Stimulated activated naive B cell treated with anti-CD40 and anti-IgM and Interleukin-4, amounts not matched to agents 10 μg/mL and 1 μg/mL and 100 μg/mL, for 72 hours (primary cell): ENCODE measurements around the gene SEPHS1.
A peak's percentile ranks its signal among the peaks of the same experiment; 100 is the strongest.
"Not testable (repeated sequence)": the region's sequence is repeated elsewhere in the genome, so short reads cannot be mapped to it uniquely, and the experiment has no call there.

Experiments used
- ATAC-seq, 2 donors: fragments of 150-1000 bp; cut with Tn5 transposase; replicated peaks; 2 replicates each; pipeline ENCODE4 v1.10.0; 2021; ENCODE audit warnings: moderate library complexity in 1 of 2
- DNase-seq: peaks from one replicate; pipeline ENCODE4 v3.0.0; 2021
- H3K27ac Mint-ChIP-seq: one replicate; pipeline ENCODE4 v1.8.0; 2022; ENCODE audit warnings: mild to moderate bottlenecking, mixed read lengths
- H3K27me3 Mint-ChIP-seq, 2 donors: one replicate each; pipeline ENCODE4 v1.8.0; 2022; ENCODE audit warnings: mixed read lengths in 2 of 2
- H3K36me3 Mint-ChIP-seq, 2 donors: one replicate each; pipeline ENCODE4 v1.8.0; 2022; ENCODE audit warnings: mixed read lengths in 2 of 2, mild to moderate bottlenecking in 1 of 2
- H3K4me1 Mint-ChIP-seq, 2 donors: one replicate each; pipeline ENCODE4 v1.8.0; 2022; ENCODE audit warnings: mixed read lengths in 2 of 2, mild to moderate bottlenecking in 1 of 2
- H3K4me3 Mint-ChIP-seq, 2 donors: one replicate each; pipeline ENCODE4 v1.8.0; 2022; ENCODE audit warnings: mild to moderate bottlenecking in 2 of 2, mixed read lengths in 2 of 2, moderate library complexity in 1 of 2
- H3K9me3 Mint-ChIP-seq, 2 donors: one replicate each; pipeline ENCODE4 v1.8.0; 2022; ENCODE audit warnings: mixed read lengths in 2 of 2, mild to moderate bottlenecking in 1 of 2

Gene SEPHS1

DNA sequence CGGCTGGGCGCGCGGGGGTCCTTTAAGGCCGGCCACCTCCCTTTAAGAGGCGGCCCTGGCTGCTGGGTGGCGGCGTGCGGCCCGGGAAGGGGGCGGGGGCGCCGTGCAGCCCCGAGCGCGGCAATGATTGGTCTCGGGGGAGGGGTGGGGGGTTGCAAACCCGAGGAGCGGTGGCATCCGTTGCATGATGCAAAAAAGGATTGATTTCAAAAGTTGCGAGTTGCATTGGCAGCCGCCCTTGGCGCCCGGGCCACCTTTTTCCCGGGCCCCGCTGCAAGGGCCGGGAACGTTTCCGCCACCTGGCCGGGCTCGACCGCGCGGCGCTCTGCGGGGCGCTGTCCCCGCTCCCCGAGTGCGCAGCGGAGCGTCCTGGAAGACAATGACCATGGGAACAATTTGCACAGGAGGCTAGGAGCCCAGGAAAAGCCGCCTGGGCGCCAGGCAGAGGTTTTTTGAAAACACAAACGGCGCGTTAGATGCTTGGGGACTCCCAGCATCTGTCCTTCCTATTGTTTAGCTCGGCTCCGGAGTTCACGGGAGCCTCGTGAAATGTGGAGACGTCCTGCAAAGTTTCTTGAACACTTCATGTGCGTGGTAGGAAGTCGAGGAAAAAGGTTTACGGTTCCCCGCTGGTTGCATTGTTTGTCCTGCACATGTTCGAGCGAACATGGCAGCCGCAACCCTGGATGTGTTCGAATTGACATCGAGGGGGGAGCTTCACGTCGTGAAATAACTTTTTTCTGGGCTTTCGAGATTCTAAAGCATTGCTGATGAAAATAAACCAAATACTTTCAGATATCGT is at the start of gene SEPHS1:
Gene SEPHS1 (minus strand): TSS at position 78 of the 802 bp plus-strand sequence. CDS start 3,343 bp downstream, outside the sequence.
- peak within 1 kb of the TSS; percentile 90 for H3K27ac Mint-ChIP-seq
- peaks cover 23 to 39% of the 10 kb centered on the region in 2 donors for H3K27me3 Mint-ChIP-seq
- DNase-seq (peak; percentile 60), ATAC-seq (peak; percentile 70 to 80)
- H3K4me3 Mint-ChIP-seq: peak within 1 kb of the TSS; percentile 83 to 89
- H3K9me3 Mint-ChIP-seq: no peaks in the 10 kb centered on the region
- H3K36me3 Mint-ChIP-seq: peaks cover 4 to 8% of the 10 kb centered on the region in 2 donors
- peaks cover 44 to 57% of the 10 kb centered on the region in 2 donors for H3K4me1 Mint-ChIP-seq

DNA sequence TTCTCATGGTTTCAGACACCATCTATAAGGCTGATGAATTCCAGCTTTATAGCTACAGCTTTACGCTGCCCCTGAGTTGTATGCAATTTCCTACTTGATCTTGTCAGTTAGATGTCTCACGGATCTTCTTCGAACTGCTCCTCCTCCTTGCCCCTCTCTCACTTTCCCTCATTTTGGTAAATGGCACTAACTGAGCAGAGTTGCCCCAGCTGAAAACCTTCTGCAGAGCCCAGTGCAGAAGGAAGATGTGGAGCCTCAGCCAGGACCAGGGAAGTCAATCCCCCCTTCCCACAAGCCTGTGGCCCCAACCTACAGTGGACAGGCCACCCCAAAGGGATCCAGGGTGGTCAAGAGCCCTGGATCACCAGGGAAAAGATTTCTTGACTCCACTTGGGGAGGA is 49.0 kb upstream of the SEPHS1 start:
- H3K4me1 Mint-ChIP-seq: no peaks in the 10 kb centered on the region
- DNase-seq: no peak
- no peak overlapping the region for H3K27ac Mint-ChIP-seq
- H3K27me3 Mint-ChIP-seq: peaks cover 23 to 34% of the 10 kb centered on the region in 2 donors
- peaks cover 4 to 6% of the 10 kb centered on the region in 2 donors for H3K9me3 Mint-ChIP-seq
- no peak overlapping the region for H3K4me3 Mint-ChIP-seq
- ATAC-seq: no peak
- peaks cover 0 to 2% of the 10 kb centered on the region in 2 donors for H3K36me3 Mint-ChIP-seq

DNA sequence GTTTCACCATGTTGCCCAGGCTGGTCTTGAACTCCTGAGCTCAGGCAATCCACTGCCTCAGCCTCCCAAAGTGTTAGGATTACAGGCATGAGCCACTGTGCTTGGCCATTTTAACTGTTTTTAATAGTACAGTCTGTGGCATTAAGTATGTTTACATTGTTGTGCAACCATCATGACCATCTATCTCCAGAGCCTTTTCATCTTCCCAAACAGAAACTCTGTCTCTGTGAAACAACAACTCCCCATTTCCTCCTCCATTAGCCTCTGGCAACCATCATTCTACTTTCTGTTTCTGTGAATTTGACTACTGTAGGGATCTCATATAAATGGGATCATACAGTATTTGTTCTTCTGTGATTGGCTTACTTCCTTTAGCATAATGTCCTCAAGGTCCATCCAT is 48.3 kb upstream of the SEPHS1 start:
- ATAC-seq: no peak
- H3K4me3 Mint-ChIP-seq: no peak overlapping the region
- peaks cover 4 to 6% of the 10 kb centered on the region in 2 donors for H3K9me3 Mint-ChIP-seq
- peaks cover 0 to 2% of the 10 kb centered on the region in 2 donors for H3K36me3 Mint-ChIP-seq
- no peak overlapping the region for H3K27ac Mint-ChIP-seq
- H3K4me1 Mint-ChIP-seq: no peaks in the 10 kb centered on the region
- no peak for DNase-seq
- H3K27me3 Mint-ChIP-seq: peaks cover 27 to 37% of the 10 kb centered on the region in 2 donors

DNA sequence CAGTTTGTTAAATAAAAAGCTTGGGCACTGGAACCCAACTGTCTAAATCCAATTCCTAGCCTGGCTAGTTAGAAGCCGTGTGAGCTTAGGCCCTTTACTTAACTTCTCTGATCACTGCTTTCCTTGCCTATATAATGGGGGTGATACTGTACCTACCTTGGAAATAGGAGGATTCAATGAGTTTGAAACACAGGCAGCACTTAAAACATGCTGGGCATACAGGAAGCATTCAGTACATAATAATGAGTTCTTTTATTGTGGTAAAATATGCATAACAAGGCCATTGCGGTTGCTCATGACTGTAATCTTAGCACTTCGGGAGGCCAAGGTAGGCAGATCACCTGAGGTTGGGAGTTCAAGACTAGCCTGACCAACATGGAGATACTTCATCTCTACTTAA is 47.4 kb upstream of the SEPHS1 start:
- peaks cover 0 to 3% of the 10 kb centered on the region in 2 donors for H3K4me1 Mint-ChIP-seq
- H3K36me3 Mint-ChIP-seq: peaks cover 0 to 2% of the 10 kb centered on the region in 2 donors
- peaks cover 22 to 29% of the 10 kb centered on the region in 2 donors for H3K27me3 Mint-ChIP-seq

GRCh38 chr10:13393640-13394039 is 45.5 kb upstream of the SEPHS1 start:
- no peak overlapping the region for H3K27ac Mint-ChIP-seq
- H3K9me3 Mint-ChIP-seq: peaks cover 2 to 4% of the 10 kb centered on the region in 2 donors
- H3K4me3 Mint-ChIP-seq: no peak overlapping the region
- H3K27me3 Mint-ChIP-seq: peaks cover 18 to 23% of the 10 kb centered on the region in 2 donors
- ATAC-seq (no peak), DNase-seq (no peak)
- no peaks in the 10 kb centered on the region for H3K36me3 Mint-ChIP-seq
- H3K4me1 Mint-ChIP-seq: peaks cover 0 to 3% of the 10 kb centered on the region in 2 donors

More for the DNA sequence above, 47.4 kb upstream of the SEPHS1 start:
- H3K27ac Mint-ChIP-seq: no peak overlapping the region
- DNase-seq (no peak), ATAC-seq (no peak)
- no peak overlapping the region for H3K4me3 Mint-ChIP-seq
- peaks cover 4 to 6% of the 10 kb centered on the region in 2 donors for H3K9me3 Mint-ChIP-seq

- Mint-ChIP-seq H3K27me3 (peaks cover 18 to 23% of the 10 kb centered on the region in 2 donors), H3K4me3 (no peak overlapping the region), H3K27ac (no peak overlapping the region), H3K9me3 (peaks cover 2 to 4% of the 10 kb centered on the region in 2 donors), H3K4me1 (peaks cover 0 to 3% of the 10 kb centered on the region in 2 donors), H3K36me3 (no peaks in the 10 kb centered on the region)
- DNase-seq (no peak), ATAC-seq (no peak)
These were observed 44.6 kb upstream of the SEPHS1 start for GRCh38 chr10:13392701-13393100.

DNA sequence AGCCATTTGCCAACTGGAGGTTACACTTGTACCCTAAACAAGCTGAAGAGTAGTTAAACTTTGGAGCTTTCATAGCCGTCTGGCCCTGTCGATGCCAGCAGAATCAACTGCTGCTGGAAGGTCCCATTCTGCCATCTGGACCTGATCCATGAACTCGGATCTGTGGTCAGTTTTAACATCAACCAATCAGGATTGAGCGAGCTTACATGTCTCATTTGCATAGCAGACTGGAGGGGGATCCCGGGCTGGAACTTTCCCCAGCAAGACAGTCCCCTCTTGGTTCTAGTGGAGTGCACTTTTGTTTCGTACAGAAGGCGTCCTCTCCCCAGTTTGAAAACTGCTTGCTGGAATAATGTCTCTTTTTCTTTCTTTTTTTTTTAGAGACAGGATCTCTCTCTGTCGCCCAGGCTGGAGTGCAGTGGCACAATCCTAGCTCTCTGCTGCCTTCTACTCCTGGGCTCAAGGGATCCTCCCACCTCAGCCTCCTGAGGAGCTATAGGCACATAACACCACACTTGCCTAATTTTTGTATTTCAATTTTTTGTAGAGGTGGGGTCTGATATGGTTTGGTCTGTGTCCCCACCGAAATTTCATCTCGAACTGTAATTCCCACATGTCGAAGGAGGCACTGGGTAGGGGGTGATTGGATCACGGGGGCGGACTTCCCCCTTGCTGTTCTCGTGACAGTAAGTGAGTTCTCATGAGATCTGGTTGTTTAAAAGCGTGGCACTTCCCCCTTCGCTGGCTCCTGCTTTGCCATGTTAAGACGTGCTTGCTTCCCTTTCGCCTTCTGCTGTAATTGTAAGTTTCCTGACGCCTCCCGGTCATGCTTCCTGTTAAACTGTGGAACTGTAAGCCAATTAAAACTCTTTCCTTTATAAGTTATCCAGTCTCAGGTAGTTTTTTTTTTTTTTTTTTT is 42.8 kb upstream of the SEPHS1 start:
- Mint-ChIP-seq H3K36me3 (no peaks in the 10 kb centered on the region), H3K9me3 (no peaks in the 10 kb centered on the region), H3K27ac (no peak overlapping the region), H3K4me1 (peaks cover 0 to 3% of the 10 kb centered on the region in 2 donors), H3K4me3 (peak overlapping the region in 1 of 2 donors; percentile 34), H3K27me3 (peaks cover 23% of the 10 kb centered on the region in 2 donors)
- ATAC-seq (peak in 1 of 2 donors; percentile 71), DNase-seq (peak; percentile 7)

GRCh38 chr10:13388478-13389230 is 40.6 kb upstream of the SEPHS1 start:
- Mint-ChIP-seq H3K36me3 (no peaks in the 10 kb centered on the region), H3K4me3 (no peak overlapping the region), H3K27me3 (peaks cover 19 to 27% of the 10 kb centered on the region in 2 donors), H3K27ac (no peak overlapping the region), H3K9me3 (no peaks in the 10 kb centered on the region), H3K4me1 (peaks cover 0 to 3% of the 10 kb centered on the region in 2 donors)
- no peak for ATAC-seq
- no peak for DNase-seq

DNA sequence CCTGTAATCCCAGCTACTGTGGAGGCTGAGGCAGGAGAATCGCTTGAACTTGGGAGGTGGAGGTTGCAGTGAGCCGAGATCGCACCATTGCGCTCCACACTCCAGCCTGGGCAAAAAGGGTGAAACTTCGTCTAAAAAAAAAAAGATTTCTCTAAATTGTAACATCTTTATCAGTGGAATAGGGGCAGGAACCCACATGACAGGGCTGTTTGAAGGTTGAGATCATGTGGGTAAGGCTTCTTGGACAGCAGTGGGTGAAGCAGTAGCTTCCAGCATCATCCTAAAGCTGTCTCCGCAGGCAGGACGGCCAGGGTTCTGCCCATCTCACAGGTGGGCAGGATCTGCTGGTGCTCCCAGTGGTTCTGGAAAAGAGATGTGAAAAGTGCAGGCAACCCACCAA is 37.9 kb upstream of the SEPHS1 start:
- Mint-ChIP-seq H3K36me3 (no peaks in the 10 kb centered on the region), H3K9me3 (no peaks in the 10 kb centered on the region), H3K27ac (no peak overlapping the region), H3K4me3 (no peak overlapping the region), H3K4me1 (peaks cover 9 to 11% of the 10 kb centered on the region in 2 donors), H3K27me3 (peaks cover 24 to 30% of the 10 kb centered on the region in 2 donors)
- DNase-seq (no peak), ATAC-seq (no peak)

DNA sequence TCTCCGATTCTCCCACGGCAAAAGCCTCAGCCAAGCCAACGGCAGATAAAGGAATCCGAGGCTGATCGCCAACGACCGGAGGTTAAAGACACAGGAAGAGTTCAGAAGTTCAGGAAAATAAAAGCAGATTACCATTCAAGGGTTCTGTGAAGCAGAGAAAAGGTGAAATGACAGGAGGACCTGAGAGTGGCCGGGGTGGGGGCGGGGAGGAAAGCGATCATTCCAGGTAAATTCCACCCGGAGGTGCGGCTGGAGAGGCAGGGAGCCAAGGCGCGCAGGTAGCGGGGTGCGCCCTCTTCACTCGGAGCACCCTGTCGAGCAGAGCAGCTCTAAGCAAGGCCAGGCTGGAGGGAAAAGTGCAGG is 35.3 kb upstream of the SEPHS1 start:
- DNase-seq (no peak), ATAC-seq (no peak)
- H3K27me3 Mint-ChIP-seq: peaks cover 25 to 46% of the 10 kb centered on the region in 2 donors
- H3K27ac Mint-ChIP-seq: no peak overlapping the region
- peaks cover 9 to 11% of the 10 kb centered on the region in 2 donors for H3K4me1 Mint-ChIP-seq
- H3K36me3 Mint-ChIP-seq: no peaks in the 10 kb centered on the region
- H3K4me3 Mint-ChIP-seq: peak overlapping the region; percentile 31 to 43
- H3K9me3 Mint-ChIP-seq: no peaks in the 10 kb centered on the region

DNA sequence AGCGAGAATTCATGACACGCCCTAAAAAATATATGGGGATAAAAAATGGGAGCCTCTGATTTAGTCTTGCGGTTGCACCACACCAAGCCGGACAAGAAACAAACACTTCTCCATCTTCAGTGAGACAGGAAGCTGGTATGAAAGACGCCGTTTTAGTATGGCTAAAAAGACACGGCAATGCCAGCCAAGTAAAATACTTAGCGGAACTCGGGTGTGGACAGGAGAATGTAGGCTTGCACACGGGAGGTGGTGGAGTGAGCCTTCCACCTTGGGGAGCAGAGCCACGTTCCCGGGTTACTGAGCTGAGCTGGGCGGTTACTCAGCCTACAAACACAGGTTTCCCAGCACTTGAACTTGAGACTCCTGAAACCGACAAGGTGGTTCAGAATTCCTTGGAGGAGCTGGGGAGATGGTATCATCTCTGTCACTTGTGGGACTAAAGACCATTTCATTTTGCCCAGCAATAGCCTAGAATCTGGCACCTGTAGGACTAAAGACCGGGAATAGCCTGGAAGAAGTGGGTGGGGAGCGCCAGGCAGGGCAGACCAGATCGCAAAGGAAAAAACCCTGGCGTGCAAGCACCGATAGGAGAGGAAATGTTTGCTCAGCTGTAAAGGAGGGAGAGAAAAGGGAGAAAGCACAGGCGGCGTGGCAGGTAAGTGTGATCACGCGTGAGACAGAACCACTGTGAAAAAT is 34.8 kb upstream of the SEPHS1 start:
- peak in 1 of 2 donors; percentile 21 for ATAC-seq
- peak overlapping the region; percentile 31 to 43 for H3K4me3 Mint-ChIP-seq
- no peak overlapping the region for H3K27ac Mint-ChIP-seq
- no peaks in the 10 kb centered on the region for H3K36me3 Mint-ChIP-seq
- DNase-seq: no peak
- peaks cover 27 to 46% of the 10 kb centered on the region in 2 donors for H3K27me3 Mint-ChIP-seq
- H3K4me1 Mint-ChIP-seq: peaks cover 9 to 11% of the 10 kb centered on the region in 2 donors
- no peaks in the 10 kb centered on the region for H3K9me3 Mint-ChIP-seq

GRCh38 chr10:13379061-13379460 is 31.0 kb upstream of the SEPHS1 start:
- not testable (repeated sequence) for H3K9me3 Mint-ChIP-seq
- peaks cover 37 to 42% of the 10 kb centered on the region in 2 donors for H3K27me3 Mint-ChIP-seq

GRCh38 chr10:13376746-13377145 is 28.7 kb upstream of the SEPHS1 start:
- Mint-ChIP-seq H3K27me3 (peaks cover 20 to 32% of the 10 kb centered on the region in 2 donors), H3K4me3 (no peak overlapping the region), H3K9me3 (no peaks in the 10 kb centered on the region), H3K4me1 (no peaks in the 10 kb centered on the region), H3K36me3 (no peaks in the 10 kb centered on the region), H3K27ac (no peak overlapping the region)
- DNase-seq: no peak
- no peak for ATAC-seq

More at GRCh38 chr10:13379061-13379460, 31.0 kb upstream of the SEPHS1 start:
- H3K36me3 Mint-ChIP-seq, H3K4me3 Mint-ChIP-seq, ATAC-seq, DNase-seq, H3K27ac Mint-ChIP-seq: not testable (repeated sequence)
- H3K4me1 Mint-ChIP-seq: peaks cover 9 to 11% of the 10 kb centered on the region in 2 donors
